SK-N-MC (cell line): ENCODE data around the gene PARD3.

ENCODE experiments used
- DNase-seq: peaks from one replicate; pipeline ENCODE4 v3.0.0-alpha.2; 2011; ENCODE audit warnings: low read depth, low spot score
- H3K27ac ChIP-seq: fragments of 200-600 bp; sonication (generic); 2 replicates; pipeline ENCODE4 v1.5.1; 2016; ENCODE audit warnings: mixed run types
- H3K36me3 ChIP-seq: fragments of 200-600 bp; sonication (generic); 2 replicates; pipeline ENCODE4 v1.6.1; 2017; ENCODE audit warnings: antibody characterized with exemption, low read length, mixed read lengths; ENCODE audit not compliant: insufficient read depth
- H3K4me3 ChIP-seq: fragments of 200-600 bp; sonication (generic); 2 replicates; pipeline ENCODE4 v1.5.1; 2016
- H3K9ac ChIP-seq: fragments of 200-600 bp; sonication (generic); 2 replicates; pipeline ENCODE4 v1.8.0; 2017; ENCODE audit warnings: mixed run types, mixed read lengths; ENCODE audit not compliant: insufficient read length
- H3K9me3 ChIP-seq: fragments of 200-600 bp; sonication (generic); 2 replicates; pipeline ENCODE4 v1.6.1; 2017; ENCODE audit warnings: low read depth, mild to moderate bottlenecking, antibody characterized with exemption, low read length, moderate library complexity, mixed read lengths
- EZH2 ChIP-seq: fragments of 200-600 bp; sonication (generic); IDR thresholded peaks from one replicate; pipeline ENCODE4 v1.6.1; 2017; ENCODE audit warnings: antibody characterized with exemption
- FOXP2 ChIP-seq: optimal IDR thresholded peaks from 2 replicates; pipeline ENCODE3; 2011; ENCODE audit warnings: mild to moderate bottlenecking, moderate library complexity; ENCODE audit not compliant: insufficient read depth; ENCODE audit errors: extremely low read length, control extremely low read depth
- POLR2AphosphoS5 ChIP-seq: IDR thresholded peaks from 2 replicates; pipeline ENCODE4 v1.6.1; 2012; ENCODE audit warnings: mild to moderate bottlenecking, low read depth, low read length, borderline replicate concordance

PARD3 gene

DNA sequence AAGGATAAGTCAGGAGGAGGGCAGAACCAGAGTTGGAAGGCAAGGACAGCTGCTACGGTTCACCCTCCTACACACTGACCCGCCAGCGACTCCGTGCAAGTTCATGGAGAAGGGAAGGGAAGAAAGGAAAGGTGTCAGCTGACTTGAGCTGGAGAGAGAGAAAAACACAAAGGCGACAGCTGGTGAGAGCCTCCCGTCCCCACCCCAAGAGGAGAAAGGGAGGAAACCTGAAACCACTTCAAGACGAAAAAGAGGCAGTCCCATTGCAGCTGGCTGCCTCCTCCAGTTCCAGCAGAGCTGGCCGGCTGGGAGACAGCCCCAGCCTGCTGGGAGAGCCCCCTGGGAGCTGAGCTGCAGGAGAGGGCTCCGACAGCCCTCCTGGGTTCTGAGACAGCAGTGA, 75.2 kb downstream of the PARD3 start:
- DNase-seq: no peak
- TF ChIP-seq FOXP2: no peak
- no peak for TF ChIP-seq EZH2
- TF ChIP-seq POLR2AphosphoS5: no peak
- H3K4me3 ChIP-seq: peak overlapping the region; percentile 38; the same call in 1 of the 2 replicates
- H3K9me3 ChIP-seq: no peaks in the 10 kb centered on the region
- no peaks in the 10 kb centered on the region for H3K36me3 ChIP-seq
- H3K9ac ChIP-seq: no peak overlapping the region
- no peak overlapping the region for H3K27ac ChIP-seq

GRCh38 chr10:34737772-34738169, 77.3 kb downstream of the PARD3 start:
- no peak overlapping the region for H3K27ac ChIP-seq
- DNase-seq: no peak
- no peak overlapping the region for H3K4me3 ChIP-seq
- TF ChIP-seq FOXP2 (no peak), EZH2 (no peak), POLR2AphosphoS5 (no peak)
- no peaks in the 10 kb centered on the region for H3K9me3 ChIP-seq
- H3K36me3 ChIP-seq: no peaks in the 10 kb centered on the region
- H3K9ac ChIP-seq: no peak overlapping the region

DNA sequence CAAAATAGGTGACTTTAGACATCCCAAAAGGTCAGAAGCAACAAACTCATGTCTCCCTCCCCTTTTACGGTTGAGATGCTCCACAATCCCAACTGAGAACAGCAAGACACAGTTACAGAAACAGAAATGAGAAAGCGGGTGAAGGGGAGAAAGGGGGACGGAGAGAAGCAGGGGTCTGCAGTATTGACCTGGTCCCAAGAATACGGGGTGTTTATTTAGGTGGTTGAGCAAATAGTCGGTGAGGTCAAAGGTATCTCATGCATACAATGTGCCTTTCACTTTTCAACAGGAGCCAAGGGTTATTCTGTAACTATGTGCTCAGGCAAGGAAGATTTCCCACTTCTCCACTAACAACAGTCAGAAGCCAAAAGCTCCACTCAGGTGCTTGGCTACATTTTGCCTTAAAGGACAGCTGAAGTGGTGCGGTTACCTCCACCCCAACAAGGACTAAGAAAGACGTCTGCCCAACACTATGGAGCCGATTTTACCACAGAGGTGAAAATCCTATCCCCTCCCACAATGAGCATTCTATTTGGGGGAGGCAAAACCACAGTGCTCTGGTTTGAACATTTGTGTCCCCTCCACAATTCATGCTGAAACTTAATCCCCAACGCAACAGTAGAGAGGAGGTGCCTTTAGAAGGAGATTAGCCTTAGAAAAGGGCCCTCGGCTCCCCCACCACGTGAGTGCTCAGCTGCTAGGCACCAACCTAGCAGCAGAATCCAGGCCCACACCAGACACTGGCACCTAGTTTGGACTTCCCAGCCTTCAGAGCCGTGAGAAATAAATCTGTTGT, 77.9 kb downstream of the PARD3 start:
- Histone ChIP-seq H3K36me3 (no peaks in the 10 kb centered on the region), H3K9ac (no peak overlapping the region), H3K4me3 (no peak overlapping the region), H3K27ac (no peak overlapping the region), H3K9me3 (no peaks in the 10 kb centered on the region)
- TF ChIP-seq EZH2 (no peak), FOXP2 (no peak), POLR2AphosphoS5 (no peak)
- no peak for DNase-seq

DNA sequence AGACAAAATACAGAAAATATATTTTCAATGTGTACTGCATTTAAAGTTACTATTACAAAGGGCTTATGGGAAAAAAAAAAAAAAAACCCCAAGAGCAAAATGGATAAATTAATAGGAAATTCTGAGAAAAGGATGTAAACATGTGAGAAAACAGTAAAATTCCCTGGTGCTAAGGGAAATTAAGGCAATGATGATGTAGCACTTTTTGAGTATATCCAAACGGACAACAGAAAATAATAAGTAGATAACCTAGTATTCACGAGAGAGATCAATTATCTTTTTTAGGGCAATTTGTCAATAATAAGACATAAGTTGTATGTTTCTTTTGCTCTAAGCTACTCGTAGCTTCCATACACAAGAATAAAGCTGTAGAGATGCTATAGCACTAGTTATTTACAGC, 80.2 kb downstream of the PARD3 start:
- Histone ChIP-seq H3K9ac (no peak overlapping the region), H3K27ac (no peak overlapping the region), H3K36me3 (no peaks in the 10 kb centered on the region), H3K9me3 (no peaks in the 10 kb centered on the region), H3K4me3 (no peak overlapping the region)
- DNase-seq: no peak
- TF ChIP-seq EZH2 (no peak), POLR2AphosphoS5 (no peak), FOXP2 (no peak)

- no peak for DNase-seq
- Histone ChIP-seq H3K36me3 (no peaks in the 10 kb centered on the region), H3K27ac (no peak overlapping the region), H3K9me3 (no peaks in the 10 kb centered on the region), H3K9ac (no peak overlapping the region), H3K4me3 (no peak overlapping the region)
- no peak for TF ChIP-seq EZH2
- TF ChIP-seq POLR2AphosphoS5: no peak
- TF ChIP-seq FOXP2: no peak
Observed at GRCh38 chr10:34732926-34733325, 82.2 kb downstream of the PARD3 start.

- Histone ChIP-seq H3K27ac (0 out of 2 replicates have a peak overlapping the region, but pooled peaks have one; percentile 9), H3K9me3 (no peaks in the 10 kb centered on the region), H3K36me3 (no peaks in the 10 kb centered on the region), H3K4me3 (no peak overlapping the region), H3K9ac (no peak overlapping the region)
- no peak for DNase-seq
- TF ChIP-seq FOXP2: no peak
- TF ChIP-seq EZH2: no peak
- TF ChIP-seq POLR2AphosphoS5: no peak
Observed at GRCh38 chr10:34731885-34732701, 83.0 kb downstream of the PARD3 start.

GRCh38 chr10:34731213-34731612, 83.9 kb downstream of the PARD3 start:
- TF ChIP-seq POLR2AphosphoS5: no peak
- TF ChIP-seq FOXP2: no peak
- no peak for TF ChIP-seq EZH2
- H3K27ac ChIP-seq: no peak overlapping the region
- no peaks in the 10 kb centered on the region for H3K9me3 ChIP-seq
- no peaks in the 10 kb centered on the region for H3K36me3 ChIP-seq
- H3K4me3 ChIP-seq: no peak overlapping the region
- no peak for DNase-seq
- no peak overlapping the region for H3K9ac ChIP-seq

DNA sequence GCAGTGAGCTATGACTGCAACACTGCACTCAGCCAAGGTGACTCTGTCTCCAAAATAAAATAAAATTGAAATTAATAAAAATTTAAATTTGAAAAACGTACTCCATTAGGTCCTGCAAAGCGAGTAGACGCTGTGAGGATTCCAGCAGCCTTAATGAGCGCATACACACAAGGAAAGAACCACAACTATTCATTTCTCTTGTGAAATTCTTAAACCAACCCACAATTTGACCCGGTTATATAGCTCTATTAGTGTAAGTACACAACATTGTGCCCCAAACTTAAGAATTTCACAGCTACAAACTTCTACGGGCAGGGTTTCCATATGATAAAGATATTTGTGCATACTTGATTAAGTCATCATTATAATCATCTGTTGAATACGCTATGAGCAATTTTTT, 84.4 kb downstream of the PARD3 start:
- Histone ChIP-seq H3K27ac (no peak overlapping the region), H3K4me3 (no peak overlapping the region), H3K36me3 (no peaks in the 10 kb centered on the region), H3K9ac (no peak overlapping the region), H3K9me3 (no peaks in the 10 kb centered on the region)
- DNase-seq: no peak
- TF ChIP-seq POLR2AphosphoS5: no peak
- TF ChIP-seq FOXP2: no peak
- no peak for TF ChIP-seq EZH2
